ENCODE data around the gene DPF1.

The DPF1 gene

DNA sequence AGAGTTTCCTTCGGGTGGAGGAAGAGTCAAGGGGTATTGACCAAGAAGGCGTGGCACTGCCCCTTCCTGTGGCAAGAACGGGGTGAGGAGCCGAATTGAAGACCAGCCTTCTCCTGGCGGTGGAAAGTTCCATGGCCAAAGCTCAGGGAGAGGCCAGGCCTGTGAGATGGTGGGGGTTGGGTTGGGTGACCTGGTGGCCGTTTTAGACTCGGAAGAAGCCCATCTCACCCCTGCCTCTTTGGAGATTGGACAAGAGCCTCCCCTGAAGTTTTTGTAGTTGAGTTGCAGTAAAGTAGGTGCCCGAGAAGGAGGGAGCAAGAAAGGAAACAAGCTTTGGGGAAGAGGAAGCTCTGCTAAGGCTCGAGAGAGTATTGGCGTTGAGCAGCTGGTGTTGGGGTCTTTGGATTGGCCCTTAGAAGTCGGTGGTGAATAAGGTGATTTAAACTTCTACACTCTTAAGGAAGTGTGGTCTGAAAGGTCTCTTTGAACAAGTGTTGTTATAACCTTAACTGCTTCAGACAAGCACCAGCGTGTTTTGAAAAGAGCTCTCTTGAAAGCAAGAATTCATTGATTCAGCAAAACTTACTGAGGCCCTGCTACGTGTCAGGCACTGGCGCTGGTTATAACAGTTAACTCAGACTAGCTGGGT, 41.3 kb upstream of the DPF1 start (continued):
- TF ChIP-seq, protein P1, sequence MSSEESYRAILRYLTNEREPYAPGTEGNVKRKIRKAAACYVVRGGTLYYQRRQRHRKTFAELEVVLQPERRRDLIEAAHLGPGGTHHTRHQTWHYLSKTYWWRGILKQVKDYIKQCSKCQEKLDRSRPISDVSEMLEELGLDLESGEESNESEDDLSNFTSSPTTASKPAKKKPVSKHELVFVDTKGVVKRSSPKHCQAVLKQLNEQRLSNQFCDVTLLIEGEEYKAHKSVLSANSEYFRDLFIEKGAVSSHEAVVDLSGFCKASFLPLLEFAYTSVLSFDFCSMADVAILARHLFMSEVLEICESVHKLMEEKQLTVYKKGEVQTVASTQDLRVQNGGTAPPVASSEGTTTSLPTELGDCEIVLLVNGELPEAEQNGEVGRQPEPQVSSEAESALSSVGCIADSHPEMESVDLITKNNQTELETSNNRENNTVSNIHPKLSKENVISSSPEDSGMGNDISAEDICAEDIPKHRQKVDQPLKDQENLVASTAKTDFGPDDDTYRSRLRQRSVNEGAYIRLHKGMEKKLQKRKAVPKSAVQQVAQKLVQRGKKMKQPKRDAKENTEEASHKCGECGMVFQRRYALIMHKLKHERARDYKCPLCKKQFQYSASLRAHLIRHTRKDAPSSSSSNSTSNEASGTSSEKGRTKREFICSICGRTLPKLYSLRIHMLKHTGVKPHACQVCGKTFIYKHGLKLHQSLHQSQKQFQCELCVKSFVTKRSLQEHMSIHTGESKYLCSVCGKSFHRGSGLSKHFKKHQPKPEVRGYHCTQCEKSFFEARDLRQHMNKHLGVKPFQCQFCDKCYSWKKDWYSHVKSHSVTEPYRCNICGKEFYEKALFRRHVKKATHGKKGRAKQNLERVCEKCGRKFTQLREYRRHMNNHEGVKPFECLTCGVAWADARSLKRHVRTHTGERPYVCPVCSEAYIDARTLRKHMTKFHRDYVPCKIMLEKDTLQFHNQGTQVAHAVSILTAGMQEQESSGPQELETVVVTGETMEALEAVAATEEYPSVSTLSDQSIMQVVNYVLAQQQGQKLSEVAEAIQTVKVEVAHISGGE (tag by site-specific recombination; conservative IDR thresholded peaks at IDR 0.05; ENCODE audit: low read depth) = no peak
- TF ChIP-seq, protein P2, sequence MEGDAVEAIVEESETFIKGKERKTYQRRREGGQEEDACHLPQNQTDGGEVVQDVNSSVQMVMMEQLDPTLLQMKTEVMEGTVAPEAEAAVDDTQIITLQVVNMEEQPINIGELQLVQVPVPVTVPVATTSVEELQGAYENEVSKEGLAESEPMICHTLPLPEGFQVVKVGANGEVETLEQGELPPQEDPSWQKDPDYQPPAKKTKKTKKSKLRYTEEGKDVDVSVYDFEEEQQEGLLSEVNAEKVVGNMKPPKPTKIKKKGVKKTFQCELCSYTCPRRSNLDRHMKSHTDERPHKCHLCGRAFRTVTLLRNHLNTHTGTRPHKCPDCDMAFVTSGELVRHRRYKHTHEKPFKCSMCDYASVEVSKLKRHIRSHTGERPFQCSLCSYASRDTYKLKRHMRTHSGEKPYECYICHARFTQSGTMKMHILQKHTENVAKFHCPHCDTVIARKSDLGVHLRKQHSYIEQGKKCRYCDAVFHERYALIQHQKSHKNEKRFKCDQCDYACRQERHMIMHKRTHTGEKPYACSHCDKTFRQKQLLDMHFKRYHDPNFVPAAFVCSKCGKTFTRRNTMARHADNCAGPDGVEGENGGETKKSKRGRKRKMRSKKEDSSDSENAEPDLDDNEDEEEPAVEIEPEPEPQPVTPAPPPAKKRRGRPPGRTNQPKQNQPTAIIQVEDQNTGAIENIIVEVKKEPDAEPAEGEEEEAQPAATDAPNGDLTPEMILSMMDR (tag by site-specific recombination; IDR thresholded peaks at IDR 0.05) = peak; percentile 21; the same call in 1 of the 2 replicates
- no peak for TF ChIP-seq ZNF292 (tag by site-specific recombination; IDR thresholded peaks at IDR 0.05; ENCODE audit: borderline replicate concordance, low read depth)
- no peak for TF ChIP-seq ELK4 (IDR thresholded peaks at IDR 0.05; ENCODE audit: borderline replicate concordance, low read depth, low read length)
- 0 out of 2 replicates have a peak, but pooled peaks have one; percentile 1 for TF ChIP-seq EGR2 (tag by site-specific recombination; IDR thresholded peaks at IDR 0.05; ENCODE audit: low read depth)
- TF ChIP-seq, protein P3, sequence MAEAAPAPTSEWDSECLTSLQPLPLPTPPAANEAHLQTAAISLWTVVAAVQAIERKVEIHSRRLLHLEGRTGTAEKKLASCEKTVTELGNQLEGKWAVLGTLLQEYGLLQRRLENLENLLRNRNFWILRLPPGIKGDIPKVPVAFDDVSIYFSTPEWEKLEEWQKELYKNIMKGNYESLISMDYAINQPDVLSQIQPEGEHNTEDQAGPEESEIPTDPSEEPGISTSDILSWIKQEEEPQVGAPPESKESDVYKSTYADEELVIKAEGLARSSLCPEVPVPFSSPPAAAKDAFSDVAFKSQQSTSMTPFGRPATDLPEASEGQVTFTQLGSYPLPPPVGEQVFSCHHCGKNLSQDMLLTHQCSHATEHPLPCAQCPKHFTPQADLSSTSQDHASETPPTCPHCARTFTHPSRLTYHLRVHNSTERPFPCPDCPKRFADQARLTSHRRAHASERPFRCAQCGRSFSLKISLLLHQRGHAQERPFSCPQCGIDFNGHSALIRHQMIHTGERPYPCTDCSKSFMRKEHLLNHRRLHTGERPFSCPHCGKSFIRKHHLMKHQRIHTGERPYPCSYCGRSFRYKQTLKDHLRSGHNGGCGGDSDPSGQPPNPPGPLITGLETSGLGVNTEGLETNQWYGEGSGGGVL (tag by site-specific recombination; IDR thresholded peaks at IDR 0.05) = no peak
- no peak for TF ChIP-seq ZNF670 (tag by site-specific recombination; IDR thresholded peaks at IDR 0.05; ENCODE audit: low read depth)
- TF ChIP-seq, protein P4, sequence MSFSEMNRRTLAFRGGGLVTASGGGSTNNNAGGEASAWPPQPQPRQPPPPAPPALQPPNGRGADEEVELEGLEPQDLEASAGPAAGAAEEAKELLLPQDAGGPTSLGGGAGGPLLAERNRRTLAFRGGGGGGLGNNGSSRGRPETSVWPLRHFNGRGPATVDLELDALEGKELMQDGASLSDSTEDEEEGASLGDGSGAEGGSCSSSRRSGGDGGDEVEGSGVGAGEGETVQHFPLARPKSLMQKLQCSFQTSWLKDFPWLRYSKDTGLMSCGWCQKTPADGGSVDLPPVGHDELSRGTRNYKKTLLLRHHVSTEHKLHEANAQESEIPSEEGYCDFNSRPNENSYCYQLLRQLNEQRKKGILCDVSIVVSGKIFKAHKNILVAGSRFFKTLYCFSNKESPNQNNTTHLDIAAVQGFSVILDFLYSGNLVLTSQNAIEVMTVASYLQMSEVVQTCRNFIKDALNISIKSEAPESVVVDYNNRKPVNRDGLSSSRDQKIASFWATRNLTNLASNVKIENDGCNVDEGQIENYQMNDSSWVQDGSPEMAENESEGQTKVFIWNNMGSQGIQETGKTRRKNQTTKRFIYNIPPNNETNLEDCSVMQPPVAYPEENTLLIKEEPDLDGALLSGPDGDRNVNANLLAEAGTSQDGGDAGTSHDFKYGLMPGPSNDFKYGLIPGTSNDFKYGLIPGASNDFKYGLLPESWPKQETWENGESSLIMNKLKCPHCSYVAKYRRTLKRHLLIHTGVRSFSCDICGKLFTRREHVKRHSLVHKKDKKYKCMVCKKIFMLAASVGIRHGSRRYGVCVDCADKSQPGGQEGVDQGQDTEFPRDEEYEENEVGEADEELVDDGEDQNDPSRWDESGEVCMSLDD (tag by site-specific recombination; IDR thresholded peaks at IDR 0.05) = 0 out of 2 replicates have a peak, but pooled peaks have one; percentile 14
- TF ChIP-seq, protein P5, sequence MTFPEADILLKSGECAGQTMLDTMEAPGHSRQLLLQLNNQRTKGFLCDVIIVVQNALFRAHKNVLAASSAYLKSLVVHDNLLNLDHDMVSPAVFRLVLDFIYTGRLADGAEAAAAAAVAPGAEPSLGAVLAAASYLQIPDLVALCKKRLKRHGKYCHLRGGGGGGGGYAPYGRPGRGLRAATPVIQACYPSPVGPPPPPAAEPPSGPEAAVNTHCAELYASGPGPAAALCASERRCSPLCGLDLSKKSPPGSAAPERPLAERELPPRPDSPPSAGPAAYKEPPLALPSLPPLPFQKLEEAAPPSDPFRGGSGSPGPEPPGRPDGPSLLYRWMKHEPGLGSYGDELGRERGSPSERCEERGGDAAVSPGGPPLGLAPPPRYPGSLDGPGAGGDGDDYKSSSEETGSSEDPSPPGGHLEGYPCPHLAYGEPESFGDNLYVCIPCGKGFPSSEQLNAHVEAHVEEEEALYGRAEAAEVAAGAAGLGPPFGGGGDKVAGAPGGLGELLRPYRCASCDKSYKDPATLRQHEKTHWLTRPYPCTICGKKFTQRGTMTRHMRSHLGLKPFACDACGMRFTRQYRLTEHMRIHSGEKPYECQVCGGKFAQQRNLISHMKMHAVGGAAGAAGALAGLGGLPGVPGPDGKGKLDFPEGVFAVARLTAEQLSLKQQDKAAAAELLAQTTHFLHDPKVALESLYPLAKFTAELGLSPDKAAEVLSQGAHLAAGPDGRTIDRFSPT (tag by site-specific recombination; IDR thresholded peaks at IDR 0.05) = peak; percentile 84
- no peak for TF ChIP-seq ZNF544 (tag by site-specific recombination; IDR thresholded peaks at IDR 0.05)
- peak; percentile 82 for TF ChIP-seq MZF1 (tag by site-specific recombination; IDR thresholded peaks at IDR 0.05; ENCODE audit: borderline replicate concordance)
- no peak for TF ChIP-seq ZNF175 (tag by site-specific recombination; IDR thresholded peaks at IDR 0.05)
- TF ChIP-seq RBAK (tag by site-specific recombination; IDR thresholded peaks at IDR 0.05) = no peak
- no peak for TF ChIP-seq GFI1B (tag by site-specific recombination; IDR thresholded peaks at IDR 0.05)
- TF ChIP-seq ZNF146 (tag by site-specific recombination; IDR thresholded peaks at IDR 0.05) = no peak
- no peak for TF ChIP-seq ZNF16 (tag by site-specific recombination; IDR thresholded peaks at IDR 0.05; ENCODE audit: low read depth)
- 0 out of 2 replicates have a peak, but pooled peaks have one; percentile 5 for TF ChIP-seq ZNF792 (tag by site-specific recombination; IDR thresholded peaks at IDR 0.05)
- TF ChIP-seq ZNF677 (tag by site-specific recombination; IDR thresholded peaks at IDR 0.05) = no peak
- TF ChIP-seq BCL11B (tag by site-specific recombination; IDR thresholded peaks at IDR 0.05; ENCODE audit: low read depth) = peak; percentile 85; the same call in 1 of the 2 replicates
- no peak for TF ChIP-seq ZBTB8A (tag by site-specific recombination; IDR thresholded peaks at IDR 0.05)
- TF ChIP-seq SP3 (tag by site-specific recombination; IDR thresholded peaks at IDR 0.05) = no peak
- no peak for TF ChIP-seq ZXDB (tag by site-specific recombination; IDR thresholded peaks at IDR 0.05)
- no peak; the same call in 1 of the 2 replicates for TF ChIP-seq ZBTB21 (tag by site-specific recombination; IDR thresholded peaks at IDR 0.05)
- TF ChIP-seq ZNF324 (tag by site-specific recombination; IDR thresholded peaks at IDR 0.05) = 0 out of 2 replicates have a peak, but pooled peaks have one; percentile 21
- no peak for TF ChIP-seq ZNF549 (tag by site-specific recombination; IDR thresholded peaks at IDR 0.05)
- TF ChIP-seq BCL11A (tag by site-specific recombination; IDR thresholded peaks at IDR 0.05; ENCODE audit: low read depth) = 0 out of 2 replicates have a peak, but pooled peaks have one; percentile 22

Data from HEK293 (cell line).